ENCODE results near the gene SNRNP25. TPM values are rescaled to one million over a fixed set of nuclear protein-coding genes. Genes with fewer than 3 reads are reported as not detected.

SNRNP25 gene
- total and polyA plus RNA-seq, 9 of the 15 experiments (the other 6 are each of a cell fraction or from before 2014, with no cell fraction given): 59.0 to 176 (median 108) TPM

DNA sequence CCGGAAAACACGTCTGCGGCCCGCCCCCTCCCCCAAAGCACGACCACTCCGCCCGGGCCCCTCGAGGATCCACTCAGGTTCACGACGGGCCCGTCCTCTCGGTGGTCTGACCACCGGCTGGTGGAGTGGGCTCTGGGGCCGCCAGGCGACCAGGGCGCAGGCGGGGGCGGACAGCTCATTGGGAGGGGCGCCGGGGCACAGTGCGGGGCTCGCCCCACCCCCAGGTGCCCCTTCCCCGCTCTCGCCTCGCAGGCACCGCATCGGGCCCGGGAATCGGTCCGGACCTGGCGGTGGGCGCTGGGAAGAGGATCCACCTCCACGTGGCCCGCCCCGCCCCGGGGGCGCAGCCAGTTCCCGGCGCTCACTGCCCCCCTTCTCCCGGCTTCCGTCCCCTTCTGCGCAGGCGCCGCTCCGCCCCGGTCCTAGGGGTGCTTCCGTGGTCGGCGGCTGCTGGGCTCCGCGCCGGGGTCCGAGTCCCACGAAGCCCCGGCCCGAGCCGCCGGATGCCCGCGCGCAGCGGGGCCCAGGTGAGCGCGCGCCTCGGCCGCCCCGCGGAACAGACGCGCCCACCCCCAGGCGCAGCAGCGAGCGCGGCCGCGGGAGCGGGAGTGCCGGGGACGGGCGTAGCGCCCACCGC lies 24.3 kb downstream of the SNRNP25 start, which contains the start of gene MPG (continued):
- TF ChIP-seq, protein P1, sequence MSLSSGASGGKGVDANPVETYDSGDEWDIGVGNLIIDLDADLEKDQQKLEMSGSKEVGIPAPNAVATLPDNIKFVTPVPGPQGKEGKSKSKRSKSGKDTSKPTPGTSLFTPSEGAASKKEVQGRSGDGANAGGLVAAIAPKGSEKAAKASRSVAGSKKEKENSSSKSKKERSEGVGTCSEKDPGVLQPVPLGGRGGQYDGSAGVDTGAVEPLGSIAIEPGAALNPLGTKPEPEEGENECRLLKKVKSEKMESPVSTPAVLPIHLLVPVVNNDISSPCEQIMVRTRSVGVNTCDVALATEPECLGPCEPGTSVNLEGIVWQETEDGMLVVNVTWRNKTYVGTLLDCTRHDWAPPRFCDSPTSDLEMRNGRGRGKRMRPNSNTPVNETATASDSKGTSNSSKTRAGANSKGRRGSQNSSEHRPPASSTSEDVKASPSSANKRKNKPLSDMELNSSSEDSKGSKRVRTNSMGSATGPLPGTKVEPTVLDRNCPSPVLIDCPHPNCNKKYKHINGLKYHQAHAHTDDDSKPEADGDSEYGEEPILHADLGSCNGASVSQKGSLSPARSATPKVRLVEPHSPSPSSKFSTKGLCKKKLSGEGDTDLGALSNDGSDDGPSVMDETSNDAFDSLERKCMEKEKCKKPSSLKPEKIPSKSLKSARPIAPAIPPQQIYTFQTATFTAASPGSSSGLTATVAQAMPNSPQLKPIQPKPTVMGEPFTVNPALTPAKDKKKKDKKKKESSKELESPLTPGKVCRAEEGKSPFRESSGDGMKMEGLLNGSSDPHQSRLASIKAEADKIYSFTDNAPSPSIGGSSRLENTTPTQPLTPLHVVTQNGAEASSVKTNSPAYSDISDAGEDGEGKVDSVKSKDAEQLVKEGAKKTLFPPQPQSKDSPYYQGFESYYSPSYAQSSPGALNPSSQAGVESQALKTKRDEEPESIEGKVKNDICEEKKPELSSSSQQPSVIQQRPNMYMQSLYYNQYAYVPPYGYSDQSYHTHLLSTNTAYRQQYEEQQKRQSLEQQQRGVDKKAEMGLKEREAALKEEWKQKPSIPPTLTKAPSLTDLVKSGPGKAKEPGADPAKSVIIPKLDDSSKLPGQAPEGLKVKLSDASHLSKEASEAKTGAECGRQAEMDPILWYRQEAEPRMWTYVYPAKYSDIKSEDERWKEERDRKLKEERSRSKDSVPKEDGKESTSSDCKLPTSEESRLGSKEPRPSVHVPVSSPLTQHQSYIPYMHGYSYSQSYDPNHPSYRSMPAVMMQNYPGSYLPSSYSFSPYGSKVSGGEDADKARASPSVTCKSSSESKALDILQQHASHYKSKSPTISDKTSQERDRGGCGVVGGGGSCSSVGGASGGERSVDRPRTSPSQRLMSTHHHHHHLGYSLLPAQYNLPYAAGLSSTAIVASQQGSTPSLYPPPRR (CRISPR knock-in tag; IDR thresholded peaks at IDR 0.05; ENCODE audit: borderline replicate concordance): no peak
- TF ChIP-seq ZBED1 (IDR thresholded peaks at IDR 0.05) (no peak), HMG20B (CRISPR knock-in tag; IDR thresholded peaks at IDR 0.05) (no peak), NR3C1 (CRISPR knock-in tag; IDR thresholded peaks at IDR 0.05) (no peak), PCBP1 (IDR thresholded peaks at IDR 0.05; ENCODE audit: low read depth, low read length, poor library complexity, severe bottlenecking) (no peak), HNRNPUL1 (IDR thresholded peaks at IDR 0.05; ENCODE audit: low read length) (no peak), DDX20 (tag; IDR thresholded peaks at IDR 0.05; ENCODE audit: low read depth) (no peak), LCOR (CRISPR knock-in tag; IDR thresholded peaks at IDR 0.05) (no peak)
- TF ChIP-seq, protein P2, sequence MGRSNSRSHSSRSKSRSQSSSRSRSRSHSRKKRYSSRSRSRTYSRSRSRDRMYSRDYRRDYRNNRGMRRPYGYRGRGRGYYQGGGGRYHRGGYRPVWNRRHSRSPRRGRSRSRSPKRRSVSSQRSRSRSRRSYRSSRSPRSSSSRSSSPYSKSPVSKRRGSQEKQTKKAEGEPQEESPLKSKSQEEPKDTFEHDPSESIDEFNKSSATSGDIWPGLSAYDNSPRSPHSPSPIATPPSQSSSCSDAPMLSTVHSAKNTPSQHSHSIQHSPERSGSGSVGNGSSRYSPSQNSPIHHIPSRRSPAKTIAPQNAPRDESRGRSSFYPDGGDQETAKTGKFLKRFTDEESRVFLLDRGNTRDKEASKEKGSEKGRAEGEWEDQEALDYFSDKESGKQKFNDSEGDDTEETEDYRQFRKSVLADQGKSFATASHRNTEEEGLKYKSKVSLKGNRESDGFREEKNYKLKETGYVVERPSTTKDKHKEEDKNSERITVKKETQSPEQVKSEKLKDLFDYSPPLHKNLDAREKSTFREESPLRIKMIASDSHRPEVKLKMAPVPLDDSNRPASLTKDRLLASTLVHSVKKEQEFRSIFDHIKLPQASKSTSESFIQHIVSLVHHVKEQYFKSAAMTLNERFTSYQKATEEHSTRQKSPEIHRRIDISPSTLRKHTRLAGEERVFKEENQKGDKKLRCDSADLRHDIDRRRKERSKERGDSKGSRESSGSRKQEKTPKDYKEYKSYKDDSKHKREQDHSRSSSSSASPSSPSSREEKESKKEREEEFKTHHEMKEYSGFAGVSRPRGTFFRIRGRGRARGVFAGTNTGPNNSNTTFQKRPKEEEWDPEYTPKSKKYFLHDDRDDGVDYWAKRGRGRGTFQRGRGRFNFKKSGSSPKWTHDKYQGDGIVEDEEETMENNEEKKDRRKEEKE (IDR thresholded peaks at IDR 0.05; ENCODE audit: borderline replicate concordance in 1 of 2, control insufficient read depth in 1 of 2, low read depth in 2 of 2, low read length in 1 of 2): no peak
- TF ChIP-seq, protein P3, sequence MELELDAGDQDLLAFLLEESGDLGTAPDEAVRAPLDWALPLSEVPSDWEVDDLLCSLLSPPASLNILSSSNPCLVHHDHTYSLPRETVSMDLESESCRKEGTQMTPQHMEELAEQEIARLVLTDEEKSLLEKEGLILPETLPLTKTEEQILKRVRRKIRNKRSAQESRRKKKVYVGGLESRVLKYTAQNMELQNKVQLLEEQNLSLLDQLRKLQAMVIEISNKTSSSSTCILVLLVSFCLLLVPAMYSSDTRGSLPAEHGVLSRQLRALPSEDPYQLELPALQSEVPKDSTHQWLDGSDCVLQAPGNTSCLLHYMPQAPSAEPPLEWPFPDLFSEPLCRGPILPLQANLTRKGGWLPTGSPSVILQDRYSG (tag; conservative IDR thresholded peaks at IDR 0.05; ENCODE audit: low read depth): no peak
